Measurements from ENCODE around the gene OR2S2. TPM values are rescaled to one million over a fixed set of nuclear protein-coding genes. Genes with fewer than 3 reads are reported as not detected.

OR2S2 gene
- total RNA-seq, 1 experiment from 2014 or later = not detected

- DNase-seq (ENCODE audit: low spot score) = no peak
Observed at GRCh38 chr9:35962126-35962906, 4.4 kb upstream of the OR2S2 start.

GRCh38 chr9:35960039-35960655, 2.2 kb upstream of the OR2S2 start:
- no peak for DNase-seq (ENCODE audit: low spot score)

GRCh38 chr9:35956651-35957050, 1.3 kb downstream of the OR2S2 start:
- DNase-seq (ENCODE audit: low spot score) = no peak

DNA sequence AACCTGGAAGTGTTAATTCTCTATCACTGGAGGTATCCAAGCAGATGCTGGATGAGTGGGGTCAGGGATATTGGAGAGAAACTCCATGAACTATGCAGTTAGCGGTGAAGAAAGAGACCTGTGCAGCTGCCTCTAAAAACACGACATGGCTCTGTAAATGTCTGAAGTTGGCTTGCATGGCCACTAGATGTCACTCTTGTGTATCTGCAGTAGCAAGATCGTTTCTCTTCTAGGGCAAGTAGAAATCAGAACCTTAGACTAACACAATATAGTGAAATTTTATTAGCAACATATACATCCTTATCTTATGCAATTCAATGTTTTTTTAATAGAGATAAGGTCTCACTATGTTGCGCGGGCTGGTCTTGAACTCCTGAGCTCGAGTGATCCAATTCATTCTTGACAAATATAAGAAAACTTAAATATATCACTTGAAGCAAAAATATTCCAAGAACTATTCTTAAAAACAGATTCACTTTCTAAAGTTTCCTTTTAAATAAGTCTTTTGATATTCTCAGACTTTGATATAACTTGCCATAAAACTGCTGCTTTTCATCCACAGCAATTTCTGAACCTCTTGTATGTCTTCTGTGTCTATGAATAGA, 2.9 kb downstream of the OR2S2 start:
- peak; percentile 73 for DNase-seq (ENCODE audit: low spot score)

- DNase-seq (ENCODE audit: low spot score) = no peak
Observed at GRCh38 chr9:35952526-35953191, 5.3 kb downstream of the OR2S2 start.

DNA sequence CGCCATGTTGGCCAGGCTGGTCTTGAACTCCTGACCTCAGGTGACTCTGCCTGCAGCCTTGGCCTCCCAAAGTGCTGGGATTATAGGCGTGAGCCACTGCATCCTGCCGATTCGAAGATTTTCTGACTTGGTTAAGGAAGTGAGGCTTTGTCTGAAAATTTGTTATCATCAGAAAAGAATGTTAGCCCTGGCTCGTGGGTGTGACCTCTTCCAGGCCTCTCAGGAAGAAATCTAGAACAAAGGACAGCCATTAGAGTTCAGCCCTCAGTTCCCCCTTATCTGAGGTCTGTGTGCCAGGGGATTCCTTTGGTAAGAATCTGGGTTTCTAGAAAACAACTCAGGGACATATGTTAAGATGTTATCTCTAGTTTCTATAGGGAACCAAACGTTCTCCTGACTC, 6.2 kb downstream of the OR2S2 start:
- no peak for DNase-seq (ENCODE audit: low spot score)

DNA sequence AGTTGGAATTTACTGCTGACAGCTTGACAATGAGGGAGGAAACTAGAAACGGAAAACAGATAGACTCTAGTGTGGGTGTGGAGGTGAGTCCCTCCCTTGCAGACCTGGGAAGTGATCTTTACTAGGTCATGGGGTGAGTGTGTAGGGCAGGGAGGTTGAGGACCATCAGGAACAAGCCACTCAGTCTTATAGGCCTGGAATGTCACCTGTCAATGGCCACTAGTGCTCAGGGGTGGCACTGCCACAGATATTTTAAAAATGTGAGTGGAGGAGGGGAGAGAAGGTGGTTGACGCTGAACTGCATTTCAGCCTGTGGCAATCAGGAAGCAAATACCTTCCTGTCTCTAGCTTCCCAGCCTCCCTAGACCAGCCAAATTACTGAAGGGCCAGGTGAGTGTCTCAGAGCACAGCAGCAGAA, 9.0 kb downstream of the OR2S2 start:
- peak; percentile 66 for DNase-seq (ENCODE audit: low spot score)

GRCh38 chr9:35948451-35948850, 9.5 kb downstream of the OR2S2 start:
- peak; percentile 6 for DNase-seq (ENCODE audit: low spot score)

- DNase-seq (ENCODE audit: low spot score) = peak; percentile 85
Observed at GRCh38 chr9:35945341-35946018, 12.5 kb downstream of the OR2S2 start.

- DNase-seq (ENCODE audit: low spot score) = no peak
Observed at GRCh38 chr9:35944841-35945240, 13.1 kb downstream of the OR2S2 start.

DNA sequence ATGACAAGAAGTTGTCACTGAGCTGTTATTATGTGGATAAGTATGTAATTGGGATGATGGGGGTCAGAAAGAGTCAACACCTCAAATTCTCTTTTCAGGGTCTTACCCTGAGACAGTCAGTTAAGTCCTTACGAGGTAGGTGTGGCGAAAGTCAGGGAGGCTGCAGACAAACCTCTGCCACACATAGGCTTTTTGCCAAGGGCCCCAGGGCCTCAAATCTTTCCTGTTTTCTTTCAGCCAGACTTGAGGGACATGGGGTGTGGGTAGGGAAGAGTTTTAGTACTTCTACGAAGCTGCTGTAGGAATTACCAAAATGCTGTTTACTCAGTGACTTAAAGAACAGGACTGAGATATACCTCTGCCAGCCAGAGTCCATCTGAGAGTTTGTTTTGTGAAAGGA, 13.8 kb downstream of the OR2S2 start:
- DNase-seq (ENCODE audit: low spot score) = no peak

- no peak for DNase-seq (ENCODE audit: low spot score)
Observed at GRCh38 chr9:35942286-35942685, 15.7 kb downstream of the OR2S2 start.

GRCh38 chr9:35940458-35941407, 17.2 kb downstream of the OR2S2 start:
- no peak for DNase-seq (ENCODE audit: low spot score)

DNA sequence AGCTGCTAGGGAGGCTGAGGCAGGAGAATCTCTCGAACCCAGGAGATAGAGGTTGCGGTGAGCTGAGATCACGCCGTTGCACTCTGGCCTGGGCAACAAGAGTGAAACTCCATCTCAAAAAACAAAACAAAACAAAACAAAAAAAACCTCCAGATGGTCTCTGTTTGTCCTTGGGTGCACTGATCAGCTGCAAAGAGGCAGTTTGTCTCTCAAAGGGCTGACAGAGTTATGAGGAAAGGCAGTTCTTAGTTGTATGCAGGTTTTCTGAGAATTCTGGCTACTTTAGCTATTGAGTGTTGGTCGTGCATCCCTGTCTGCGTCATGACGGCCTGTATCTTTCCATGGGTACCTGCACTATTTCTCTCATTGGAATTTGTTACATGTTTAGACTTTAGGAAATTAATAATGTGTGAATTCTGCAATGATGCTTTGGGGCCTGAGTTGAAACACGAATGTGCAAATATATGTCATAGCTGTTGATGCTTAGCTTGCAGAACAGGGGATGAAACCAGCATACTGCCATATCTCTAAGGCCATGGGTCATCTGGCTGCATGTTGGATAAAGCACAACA, 18.2 kb downstream of the OR2S2 start:
- no peak for DNase-seq (ENCODE audit: low spot score)

GRCh38 chr9:35938474-35939356, 19.2 kb downstream of the OR2S2 start:
- DNase-seq (ENCODE audit: low spot score) = no peak

DNA sequence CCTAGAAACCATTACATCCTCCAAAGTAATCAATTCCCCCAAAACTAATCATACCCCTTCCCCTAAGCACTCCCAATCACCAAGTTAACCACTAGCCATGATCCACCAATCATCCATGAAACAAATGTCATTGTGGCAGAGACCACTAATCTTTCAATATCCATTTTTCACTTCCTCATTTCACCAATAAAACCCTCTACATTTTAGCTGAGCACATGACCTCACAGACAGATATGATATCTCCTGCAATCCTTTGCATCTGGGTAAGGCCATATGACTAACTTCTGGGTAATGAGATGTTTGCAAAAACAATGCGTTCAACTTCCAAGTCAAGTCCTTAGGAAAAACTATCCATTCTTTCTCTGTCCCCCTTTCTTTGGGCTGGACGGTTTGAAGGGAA, 20.7 kb downstream of the OR2S2 start:
- DNase-seq (ENCODE audit: low spot score) = no peak

DNA sequence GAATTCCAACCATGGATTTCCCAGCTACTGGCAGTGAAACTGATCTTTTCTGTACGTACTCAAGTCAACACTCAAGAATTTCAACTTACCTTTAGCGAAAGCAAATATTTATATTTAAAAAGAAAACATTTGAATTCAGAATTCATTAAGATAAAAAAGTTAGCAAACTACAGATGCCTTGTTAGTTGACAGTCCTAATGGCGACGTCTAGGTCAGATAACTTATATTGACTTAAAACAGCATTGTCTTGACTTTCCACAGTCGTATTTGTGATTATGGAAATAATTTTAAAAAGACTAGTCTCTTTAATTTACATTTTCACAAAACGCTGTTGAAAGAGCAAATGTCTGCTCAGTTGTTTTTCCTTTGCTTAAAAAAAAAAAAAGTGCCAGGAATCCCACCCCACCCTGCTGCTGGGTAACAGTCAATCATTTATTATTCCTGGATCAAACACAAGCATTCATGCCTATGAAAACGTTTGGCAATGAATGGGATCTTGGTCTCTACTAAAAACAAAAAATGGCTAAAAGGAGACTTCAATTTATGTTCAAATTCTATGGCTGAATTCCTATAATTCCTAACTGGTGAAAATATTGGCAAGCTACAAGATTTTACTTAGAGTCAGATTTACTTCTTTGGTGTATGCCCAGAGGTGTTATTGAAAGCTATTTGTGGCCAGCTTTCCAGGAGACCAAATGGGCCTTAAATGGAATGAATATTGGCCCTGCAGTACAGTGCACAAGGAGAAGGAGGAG, 22.0 kb downstream of the OR2S2 start:
- DNase-seq (ENCODE audit: low spot score) = no peak

GRCh38 chr9:35935261-35935660, 22.7 kb downstream of the OR2S2 start:
- no peak for DNase-seq (ENCODE audit: low spot score)

All from HT-29 (cell line).